Measurements from ENCODE around the gene NEUROG1. TPM values are rescaled to one million over a fixed set of nuclear protein-coding genes. Genes with fewer than 3 reads are reported as not detected.

NEUROG1 gene
- total RNA-seq, 1 donor from 2014 or later: not detected

GRCh38 chr5:135521964-135522363, 13.8 kb downstream of the NEUROG1 start:
- no peak for TF ChIP-seq CTCF (IDR thresholded peaks at IDR 0.05; ENCODE audit: borderline replicate concordance)
- H3K4me1 ChIP-seq: no peaks in the 10 kb centered on the region
- H3K9me3 ChIP-seq (replicated peaks): peaks cover 8% of the 10 kb centered on the region
- peaks cover 84% of the 10 kb centered on the region for H3K27me3 ChIP-seq (ENCODE audit: low read depth)
- no peak overlapping the region for H3K27ac ChIP-seq (replicated peaks)
- no peak for DNase-seq
- no peak overlapping the region for H3K4me3 ChIP-seq
- no peaks in the 10 kb centered on the region for H3K36me3 ChIP-seq
- intact Hi-C loops (cut with micrococcal nuclease): no loop called here

DNA sequence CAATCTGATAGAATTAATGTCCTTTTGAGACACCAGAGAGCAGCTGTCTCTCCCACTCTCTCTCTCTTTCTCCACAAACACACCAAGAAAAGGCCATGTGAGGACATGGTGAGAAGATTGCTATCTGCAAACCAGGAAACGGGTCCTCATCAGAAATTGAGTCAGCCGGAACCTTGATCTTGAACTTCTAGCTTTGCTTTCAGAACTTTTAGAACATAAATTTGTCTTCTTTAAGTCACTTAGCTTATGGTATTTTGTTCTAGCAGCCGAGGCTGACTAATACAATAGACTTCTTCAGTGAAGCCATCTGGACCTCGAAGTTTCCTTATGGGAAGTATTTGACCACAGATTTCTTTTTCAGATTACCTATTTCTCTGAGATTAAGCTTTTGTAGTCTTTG, 18.1 kb downstream of the NEUROG1 start:
- intact Hi-C loops (cut with micrococcal nuclease): no loop called here
- no peaks in the 10 kb centered on the region for H3K4me1 ChIP-seq
- H3K27ac ChIP-seq (replicated peaks): no peak overlapping the region
- TF ChIP-seq CTCF (IDR thresholded peaks at IDR 0.05; ENCODE audit: borderline replicate concordance): no peak
- no peak overlapping the region for H3K4me3 ChIP-seq
- no peak for DNase-seq
- peaks cover 40% of the 10 kb centered on the region for H3K27me3 ChIP-seq (ENCODE audit: low read depth)
- H3K9me3 ChIP-seq (replicated peaks): peaks cover 28% of the 10 kb centered on the region
- no peaks in the 10 kb centered on the region for H3K36me3 ChIP-seq

DNA sequence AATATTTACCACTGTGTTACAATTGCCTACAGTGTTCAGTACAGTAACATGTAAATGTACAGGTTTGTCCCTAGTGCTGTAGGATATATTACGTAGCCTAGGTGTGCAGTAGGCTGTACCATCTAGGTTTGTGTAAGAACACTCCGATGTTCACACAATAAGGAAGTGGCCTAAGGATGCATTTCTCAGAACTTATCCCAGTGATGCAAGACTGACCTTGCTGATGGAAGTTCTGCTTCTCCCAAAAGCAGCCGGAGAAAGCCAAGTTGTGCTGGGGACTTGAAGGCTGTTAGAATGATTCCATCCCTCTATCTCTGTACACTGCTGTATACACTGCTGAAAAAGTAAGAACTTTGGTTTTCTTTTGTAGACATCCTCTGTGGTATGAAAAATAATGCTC, 21.6 kb downstream of the NEUROG1 start:
- intact Hi-C loops (cut with micrococcal nuclease): no loop called here
- Histone ChIP-seq H3K4me3 (no peak overlapping the region), H3K27ac (replicated peaks) (no peak overlapping the region), H3K27me3 (ENCODE audit: low read depth) (peaks cover 32% of the 10 kb centered on the region), H3K4me1 (no peaks in the 10 kb centered on the region), H3K36me3 (no peaks in the 10 kb centered on the region), H3K9me3 (replicated peaks) (peaks cover 23% of the 10 kb centered on the region)
- DNase-seq: no peak
- TF ChIP-seq CTCF (IDR thresholded peaks at IDR 0.05; ENCODE audit: borderline replicate concordance): no peak

GRCh38 chr5:135511761-135512575, 23.8 kb downstream of the NEUROG1 start:
- H3K27me3 ChIP-seq (ENCODE audit: low read depth): peaks cover 47% of the 10 kb centered on the region
- H3K27ac ChIP-seq (replicated peaks): no peak overlapping the region
- TF ChIP-seq CTCF (IDR thresholded peaks at IDR 0.05; ENCODE audit: borderline replicate concordance): no peak
- no peaks in the 10 kb centered on the region for H3K36me3 ChIP-seq
- DNase-seq: no peak
- H3K4me1 ChIP-seq: no peaks in the 10 kb centered on the region
- no peak overlapping the region for H3K4me3 ChIP-seq
- intact Hi-C loops (cut with micrococcal nuclease): no loop called here
- peaks cover 20% of the 10 kb centered on the region for H3K9me3 ChIP-seq (replicated peaks)

DNA sequence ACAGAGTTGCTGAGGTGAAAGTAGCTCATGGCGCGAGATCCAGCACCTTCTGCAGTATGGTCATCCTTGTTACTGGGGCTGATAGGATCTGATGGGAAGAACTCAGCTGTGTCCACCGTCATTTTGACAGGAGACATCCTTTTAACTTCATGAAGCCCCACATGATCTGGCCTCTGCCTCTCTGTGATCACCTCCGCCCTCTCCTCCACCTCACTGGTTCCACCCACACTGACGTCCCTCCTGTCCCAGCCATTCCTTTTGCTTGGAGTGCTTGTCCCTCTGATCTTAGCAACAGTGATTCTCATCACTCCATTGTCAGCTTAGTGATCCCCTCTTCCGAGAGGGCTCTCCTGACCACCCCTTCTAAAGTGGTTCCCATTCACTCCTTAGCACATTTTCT, 25.8 kb downstream of the NEUROG1 start:
- no peak for TF ChIP-seq CTCF (IDR thresholded peaks at IDR 0.05; ENCODE audit: borderline replicate concordance)
- Histone ChIP-seq H3K4me1 (no peaks in the 10 kb centered on the region), H3K27me3 (ENCODE audit: low read depth) (peaks cover 67% of the 10 kb centered on the region), H3K36me3 (no peaks in the 10 kb centered on the region), H3K9me3 (replicated peaks) (peaks cover 8% of the 10 kb centered on the region), H3K27ac (replicated peaks) (no peak overlapping the region), H3K4me3 (no peak overlapping the region)
- intact Hi-C loops (cut with micrococcal nuclease): no loop called here
- no peak for DNase-seq

Measured in left ventricle myocardium inferior (tissue), 1 donor.